NCI-H524 (cell line): ENCODE measurements around the gene EIF6.
"Not testable (repeated sequence)": the region's sequence is repeated elsewhere in the genome, so short reads cannot be mapped to it uniquely, and the experiment has no call there.

ENCODE experiments used
- DNase-seq, 2 experiments: peaks; one replicate each; lab custom pipeline; 2025; lab: John Stamatoyannopoulos, UW

The EIF6 gene

GRCh38 chr20:35277531-35278395 is 6.8 kb downstream of the EIF6 start, which contains the start of gene MMP24OS:
Gene MMP24OS (minus strand): TSS chr20:35278122. CDS start chr20:35277929, 193 bp downstream.
- peak; percentile 65 to 83 for DNase-seq

GRCh38 chr20:35277127-35277526 is 7.4 kb downstream of the EIF6 start:
- DNase-seq = no peak

GRCh38 chr20:35276408-35276807 is 8.2 kb downstream of the EIF6 start:
- DNase-seq = no peak

GRCh38 chr20:35275741-35276251 is 8.8 kb downstream of the EIF6 start:
- DNase-seq = no peak

GRCh38 chr20:35274172-35275092 is 10.1 kb downstream of the EIF6 start:
- DNase-seq = no peak

GRCh38 chr20:35273449-35274171 is 11.0 kb downstream of the EIF6 start:
- DNase-seq = peak in 1 of 2 experiments; percentile 61

GRCh38 chr20:35271904-35272303 is 12.7 kb downstream of the EIF6 start:
- DNase-seq = no peak

GRCh38 chr20:35271073-35271882 is 13.3 kb downstream of the EIF6 start:
- DNase-seq = no peak

- DNase-seq = no peak
These were observed 14.3 kb downstream of the EIF6 start for GRCh38 chr20:35270021-35270902.

- peak; percentile 48 to 59 for DNase-seq
These were observed 15.4 kb downstream of the EIF6 start for GRCh38 chr20:35269055-35269781.

- DNase-seq = no peak
These were observed 17.5 kb downstream of the EIF6 start for GRCh38 chr20:35267092-35267491.

- DNase-seq = peak in 1 of 2 experiments; percentile 26
These were observed 19.8 kb downstream of the EIF6 start for GRCh38 chr20:35264755-35265154.

GRCh38 chr20:35263532-35264341 is 20.8 kb downstream of the EIF6 start:
- peak in 1 of 2 experiments; percentile 40 for DNase-seq

GRCh38 chr20:35262731-35263531 is 21.6 kb downstream of the EIF6 start:
- DNase-seq = peak; percentile 51 to 70

- not testable (repeated sequence) for DNase-seq
These were observed 22.3 kb downstream of the EIF6 start for GRCh38 chr20:35262321-35262720.

- no peak for DNase-seq
These were observed 24.1 kb downstream of the EIF6 start for GRCh38 chr20:35260426-35260825.

GRCh38 chr20:35257175-35257909 is 27.2 kb downstream of the EIF6 start:
- DNase-seq = no peak
